ENCODE measurements around the gene OPN4. TPM values are rescaled to one million over a fixed set of nuclear protein-coding genes. Genes with fewer than 3 reads are reported as not detected.

OPN4 gene
- 0.14 TPM in 1 of 2 replicates, not detected in the other for total RNA-seq

GRCh38 chr10:86654411-86655172, at the start of gene OPN4:
OPN4 (plus strand) TSS chr10:86654547; CDS start chr10:86654784, 237 bp downstream.

GRCh38 chr10:86668297-86669165, 14.2 kb downstream of the OPN4 start, which contains the start of gene LDB3:
LDB3 (plus strand) TSS chr10:86668511; CDS start chr10:86668692, 181 bp downstream.

Other genes with a start within 250 kb of the OPN4 start
- 44.8 and 57.8 TPM in 2 replicates for gene WAPL, start 132.8 kb upstream of the OPN4 start, total RNA-seq
- 0.30 and 0.46 TPM in 2 replicates for gene LDB3, start 14.0 kb downstream of the OPN4 start, total RNA-seq
- gene BMPR1A, start 102.1 kb downstream of the OPN4 start, total RNA-seq: 63.7 and 69.8 TPM in 2 replicates